Measurements from ENCODE around the gene RNF121.
A peak's percentile ranks its signal among the peaks of the same experiment; 100 is the strongest.
"Not testable (repeated sequence)": the region's sequence is repeated elsewhere in the genome, so short reads cannot be mapped to it uniquely, and the experiment has no call there.

The RNF121 gene

DNA sequence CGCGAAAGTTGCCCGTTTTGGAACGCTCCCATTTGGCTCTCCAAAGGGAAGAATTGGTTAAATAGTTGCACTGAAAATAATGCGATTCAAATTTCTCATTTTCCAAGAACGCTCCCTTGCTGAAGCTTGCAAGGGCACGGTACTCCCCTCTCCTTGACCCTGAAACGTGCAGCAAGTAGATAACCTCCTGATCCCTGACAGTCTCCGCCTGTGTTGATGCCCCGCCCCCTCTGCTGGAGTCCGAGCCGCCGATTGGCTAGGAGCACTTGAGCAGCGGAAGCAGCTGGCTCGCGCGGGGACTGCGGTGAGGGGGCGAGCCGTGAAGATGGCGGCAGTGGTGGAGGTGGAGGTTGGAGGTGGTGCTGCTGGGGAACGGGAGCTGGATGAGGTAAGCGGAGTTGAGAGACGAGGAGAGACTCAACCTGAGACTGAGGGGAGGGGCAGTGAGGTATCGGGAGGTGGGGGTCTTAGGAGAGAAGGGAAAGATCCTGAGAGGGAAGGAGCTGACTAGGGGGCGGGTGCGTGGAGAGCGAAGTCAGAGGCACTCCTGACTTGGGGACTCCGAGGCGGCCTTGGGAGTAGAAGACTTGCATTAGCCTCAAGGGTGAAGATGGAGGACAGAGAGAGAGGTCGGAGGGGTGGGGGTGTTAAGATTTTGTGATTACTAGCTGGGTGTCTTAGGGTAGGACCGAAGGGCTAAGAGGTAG lies at the start of gene RNF121:
Gene RNF121, plus strand, starts transcription at position 310 of the 707 bp plus-strand sequence. Its CDS starts 16 bp downstream, at position 326.
- DNase-seq (ENCODE audit: low read depth), result peak; percentile 98

DNA sequence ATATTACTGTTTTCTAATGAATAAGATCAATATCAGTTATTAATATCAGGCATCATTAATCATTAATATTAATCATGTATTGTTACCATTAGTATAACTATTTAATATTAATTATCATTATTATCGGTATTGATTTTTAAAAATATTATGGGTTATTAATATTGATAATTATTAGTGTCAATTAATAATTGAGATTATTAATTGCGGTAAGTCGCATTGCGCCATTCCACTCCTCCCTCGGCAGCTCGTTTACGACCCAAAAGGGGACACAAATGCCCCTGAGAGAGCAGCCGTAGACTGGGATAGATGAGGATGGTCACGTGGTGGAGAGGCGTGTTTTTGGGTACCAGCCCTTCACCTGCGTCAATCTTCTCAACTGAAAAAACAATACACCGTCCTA lies 43.0 kb upstream of the RNF121 start:
- not testable (repeated sequence) for DNase-seq (ENCODE audit: low read depth)

DNA sequence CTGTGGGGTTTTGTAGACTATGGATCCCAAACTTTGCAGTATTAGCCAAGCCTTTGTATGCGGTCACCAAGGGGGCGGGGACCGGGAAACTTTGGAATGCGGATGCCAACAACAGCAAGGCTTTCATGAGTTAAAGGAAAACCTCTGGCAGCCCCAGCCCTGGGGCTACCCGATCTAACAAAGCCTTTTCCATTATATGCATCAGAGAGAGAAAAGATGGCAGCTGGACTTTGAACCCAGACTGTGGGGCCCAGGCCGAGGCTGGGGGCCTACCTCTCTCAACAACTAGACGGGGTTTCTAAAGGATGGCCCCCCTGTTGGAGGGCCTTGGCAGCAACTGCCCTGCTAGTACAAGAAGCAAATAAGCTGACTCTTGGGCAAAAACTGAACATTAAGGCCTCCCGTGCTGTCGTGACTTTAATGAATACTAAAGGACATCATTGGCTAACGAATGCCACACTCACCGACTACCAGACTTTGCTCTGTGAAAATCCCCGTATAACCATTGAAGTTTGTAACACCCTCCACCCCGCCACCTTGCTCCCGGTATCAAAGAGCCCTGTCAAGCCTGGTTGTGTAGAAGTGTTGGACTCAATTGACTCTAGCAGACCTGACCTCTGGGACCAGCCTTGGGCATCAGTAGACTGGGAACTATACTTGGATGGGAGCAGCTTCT lies 40.4 kb upstream of the RNF121 start:
- not testable (repeated sequence) for DNase-seq (ENCODE audit: low read depth)

DNA sequence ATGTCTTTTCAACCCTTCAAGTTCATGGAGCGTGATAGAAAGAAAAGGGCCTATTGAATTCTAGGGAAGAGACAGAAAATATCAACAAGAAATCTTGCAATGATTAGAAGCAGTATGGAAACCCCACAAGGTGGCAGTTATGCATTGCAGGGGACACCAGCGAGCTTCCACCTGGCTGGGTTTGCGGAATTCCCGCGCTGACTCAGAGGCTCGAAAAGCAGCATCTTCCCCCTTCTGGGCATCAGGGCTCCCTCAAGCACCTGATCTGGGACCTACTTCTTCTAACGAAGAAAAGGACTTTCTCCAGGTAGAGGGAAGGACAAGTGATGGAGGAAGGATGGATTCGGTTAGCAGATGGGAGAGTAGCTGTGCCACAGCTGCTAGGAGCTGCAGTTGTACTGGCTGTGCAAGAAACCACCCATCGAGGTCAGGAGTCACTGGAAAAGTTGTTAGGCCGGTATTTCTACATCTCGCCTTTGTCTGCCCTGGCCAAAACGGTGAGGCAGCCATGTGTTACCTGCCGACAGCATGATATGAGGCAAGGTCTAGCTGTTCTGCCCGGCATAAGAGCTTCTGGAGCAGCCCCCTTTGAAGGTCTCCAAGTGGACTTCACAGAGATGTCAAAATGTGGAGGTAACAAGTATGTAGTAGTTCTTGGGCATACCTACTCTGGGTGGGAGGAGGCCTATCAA lies 39.5 kb upstream of the RNF121 start:
- DNase-seq (ENCODE audit: low read depth), result not testable (repeated sequence)

DNA sequence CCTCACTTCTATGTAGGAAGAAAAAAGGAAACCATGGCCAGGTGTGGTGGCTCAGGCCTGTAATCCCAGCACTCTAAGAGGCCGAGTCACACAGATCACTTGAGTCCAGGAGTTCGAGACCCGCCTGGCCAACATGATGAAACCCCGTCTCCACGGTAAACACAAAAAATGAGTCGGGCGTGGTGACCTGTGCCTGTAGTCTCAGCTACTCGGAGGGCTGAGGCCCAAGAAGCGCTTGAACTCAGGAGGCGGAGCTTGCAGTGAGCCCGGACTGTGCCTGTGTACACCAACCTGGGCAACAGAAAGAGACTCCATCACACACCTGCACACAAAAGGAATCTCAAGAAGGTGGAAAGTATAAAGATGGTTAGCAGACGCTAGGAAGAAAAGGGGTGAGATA lies 32.9 kb upstream of the RNF121 start:
- DNase-seq (ENCODE audit: low read depth), result no peak

DNA sequence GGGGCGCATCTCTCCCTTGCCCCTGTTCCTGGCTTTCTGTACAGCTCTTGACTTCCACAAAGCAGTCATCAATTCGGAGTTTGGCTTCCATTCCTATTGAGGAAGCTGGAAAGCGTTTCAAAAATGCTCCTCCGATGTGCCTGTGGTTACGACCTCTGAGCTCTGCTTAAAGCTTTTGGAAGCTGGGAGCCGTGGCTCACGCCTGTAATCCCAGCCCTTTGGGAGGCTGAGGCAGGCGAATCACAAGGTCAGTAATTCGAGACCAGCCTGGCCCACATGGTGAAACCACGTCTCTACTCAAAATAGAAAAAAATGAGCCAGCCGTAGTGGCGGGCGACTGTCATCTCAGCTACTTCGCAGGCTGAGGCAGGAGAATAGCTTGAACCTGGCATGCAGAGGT lies 27.7 kb upstream of the RNF121 start:
- DNase-seq (ENCODE audit: low read depth), result not testable (repeated sequence)

DNA sequence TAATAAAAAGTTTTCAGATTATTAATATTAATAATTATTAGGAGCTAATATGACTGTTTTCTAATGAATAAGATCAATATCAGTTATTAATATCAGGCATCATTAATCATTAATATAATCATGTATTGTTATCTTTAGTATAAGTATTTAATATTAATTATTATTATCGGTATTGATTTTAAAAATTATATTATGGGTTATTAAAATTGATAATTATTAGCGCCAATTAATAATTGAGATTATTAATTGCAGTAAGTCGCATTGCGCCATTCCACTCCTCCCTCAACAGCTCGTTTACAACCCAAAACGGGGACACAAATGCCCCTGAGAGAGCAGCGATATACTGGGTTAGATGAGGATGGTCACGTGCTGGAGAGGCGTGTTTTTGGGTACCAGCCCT lies 20.6 kb upstream of the RNF121 start:
- no peak for DNase-seq (ENCODE audit: low read depth)

DNA sequence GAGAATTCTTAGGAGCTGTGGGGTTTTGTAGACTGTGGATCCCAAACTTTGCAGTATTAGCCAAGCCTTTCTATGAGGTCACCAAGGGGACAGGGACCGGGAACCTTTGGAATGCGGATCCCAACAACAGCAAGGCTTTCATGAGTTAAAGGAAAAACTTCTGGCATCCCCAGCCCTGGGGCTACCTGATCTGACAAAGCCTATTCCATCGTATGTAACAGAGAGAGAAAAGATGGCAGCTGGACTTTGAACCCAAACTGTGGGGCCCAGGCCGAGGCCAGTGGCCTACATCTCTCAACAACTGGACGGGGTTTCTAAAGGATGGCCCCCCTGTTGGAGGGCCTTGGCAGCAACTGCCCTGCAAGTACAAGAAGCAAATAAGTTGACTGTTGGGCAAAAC lies 18.1 kb upstream of the RNF121 start:
- not testable (repeated sequence) for DNase-seq (ENCODE audit: low read depth)

DNA sequence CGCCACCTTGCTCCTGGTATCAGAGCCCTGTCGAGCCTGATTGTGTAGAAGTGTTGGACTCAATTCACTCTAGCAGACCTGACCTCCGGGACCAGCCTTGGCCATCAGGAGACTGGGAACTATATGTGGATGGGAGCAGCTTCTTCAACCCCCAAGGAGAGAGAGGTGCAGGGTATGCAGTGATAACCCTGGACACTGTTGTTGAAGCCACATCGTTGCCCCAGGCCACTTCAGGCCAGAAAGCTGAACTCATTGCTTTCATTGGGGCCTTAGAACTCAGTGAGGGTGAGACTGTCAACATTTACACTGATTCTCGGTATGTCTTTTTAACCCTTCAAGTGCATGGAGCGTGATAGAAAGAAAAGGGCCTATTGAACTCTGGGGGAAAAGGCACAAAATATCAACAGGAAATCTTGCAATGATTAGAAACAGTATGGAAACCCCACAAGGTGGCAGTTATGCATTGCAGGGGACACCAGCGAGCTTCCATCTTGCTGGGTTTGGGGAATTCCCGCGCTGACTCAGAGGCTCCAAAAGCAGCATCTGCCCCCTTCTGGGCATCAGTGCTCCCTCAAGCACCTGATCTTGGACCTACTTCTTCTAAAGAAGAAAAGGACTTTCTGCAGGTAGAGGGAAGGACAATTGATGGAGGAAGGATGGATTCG lies 17.4 kb upstream of the RNF121 start:
- peak; percentile 4 for DNase-seq (ENCODE audit: low read depth)

DNA sequence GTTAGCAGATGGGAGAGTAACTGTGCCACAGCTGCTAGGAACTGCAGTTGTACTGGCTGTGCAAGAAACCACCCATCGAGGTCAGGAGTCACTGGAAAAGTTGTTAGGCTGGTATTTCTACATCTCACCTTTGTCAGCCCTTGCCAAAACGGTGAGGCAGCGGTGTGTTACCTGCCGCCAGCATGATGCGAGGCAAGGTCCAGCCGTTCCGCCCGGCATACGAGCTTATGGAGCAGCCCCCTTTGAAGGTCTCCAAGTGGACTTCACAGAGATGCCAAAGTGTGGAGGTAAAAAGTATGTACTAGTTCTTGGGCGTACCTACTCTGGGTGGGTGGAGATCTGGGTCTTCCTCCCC lies 16.9 kb upstream of the RNF121 start:
- DNase-seq (ENCODE audit: low read depth), result not testable (repeated sequence)

DNA sequence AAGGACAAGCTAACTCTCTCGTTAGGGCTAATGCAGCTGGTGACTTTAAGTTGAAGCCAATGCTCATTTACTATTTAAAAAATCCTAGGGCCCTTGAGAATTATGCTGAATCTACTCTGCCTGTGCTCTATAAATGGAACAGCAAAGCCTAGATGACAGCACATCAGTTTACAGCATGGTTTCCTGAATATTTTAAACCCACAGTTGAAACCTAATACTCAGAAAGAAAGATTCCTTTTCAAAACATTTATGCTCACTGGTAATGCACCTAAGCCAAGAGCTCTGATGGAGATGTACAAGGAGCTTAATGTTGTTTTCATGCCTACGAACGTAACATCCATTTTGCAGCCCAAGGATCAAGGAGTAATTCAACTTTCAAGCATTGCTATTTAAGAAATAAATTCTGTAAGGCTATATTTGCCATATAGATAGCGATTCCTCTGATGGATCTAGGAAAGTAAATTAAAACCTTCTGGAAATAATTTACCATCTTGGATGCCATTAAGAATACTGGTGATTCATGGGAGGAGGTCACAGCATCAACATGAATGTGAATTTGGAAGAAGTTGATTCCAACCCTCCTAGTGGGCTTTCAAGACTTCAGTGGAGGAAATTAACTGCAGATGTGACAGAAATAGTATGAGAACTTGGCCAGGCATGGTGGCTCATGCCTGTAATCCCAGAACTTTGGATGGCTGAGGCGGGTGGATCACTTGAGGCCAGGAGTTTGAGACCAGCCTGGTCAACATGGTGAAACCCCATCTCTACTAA lies 14.9 kb upstream of the RNF121 start:
- DNase-seq (ENCODE audit: low read depth), result no peak

DNA sequence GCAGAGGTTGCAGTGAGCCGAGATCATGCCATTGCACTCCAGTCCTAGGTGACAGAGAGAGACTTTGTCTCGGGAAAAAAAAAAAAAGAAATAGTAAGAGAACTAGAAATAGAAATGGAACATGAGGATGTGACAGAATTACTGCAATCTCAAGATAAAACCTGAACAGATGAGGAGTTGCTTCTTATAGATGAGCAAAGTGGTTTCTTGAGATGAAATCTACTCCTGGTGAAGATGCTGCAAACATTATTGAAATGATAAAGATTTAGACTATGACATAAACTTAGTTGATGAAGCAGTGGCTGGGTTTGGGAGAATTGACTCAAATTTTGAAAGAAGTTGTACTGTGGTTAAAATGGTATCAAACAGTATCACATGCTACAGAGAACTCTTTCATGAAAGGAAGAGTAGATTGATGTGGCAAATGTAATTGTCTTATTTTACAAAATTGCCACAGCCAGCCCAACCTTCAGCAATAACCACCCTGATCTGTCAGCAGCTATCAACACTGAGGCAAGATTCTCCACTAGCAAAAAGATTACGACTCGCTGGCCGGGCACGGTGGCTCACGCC lies 14.1 kb upstream of the RNF121 start:
- DNase-seq (ENCODE audit: low read depth), result no peak

DNA sequence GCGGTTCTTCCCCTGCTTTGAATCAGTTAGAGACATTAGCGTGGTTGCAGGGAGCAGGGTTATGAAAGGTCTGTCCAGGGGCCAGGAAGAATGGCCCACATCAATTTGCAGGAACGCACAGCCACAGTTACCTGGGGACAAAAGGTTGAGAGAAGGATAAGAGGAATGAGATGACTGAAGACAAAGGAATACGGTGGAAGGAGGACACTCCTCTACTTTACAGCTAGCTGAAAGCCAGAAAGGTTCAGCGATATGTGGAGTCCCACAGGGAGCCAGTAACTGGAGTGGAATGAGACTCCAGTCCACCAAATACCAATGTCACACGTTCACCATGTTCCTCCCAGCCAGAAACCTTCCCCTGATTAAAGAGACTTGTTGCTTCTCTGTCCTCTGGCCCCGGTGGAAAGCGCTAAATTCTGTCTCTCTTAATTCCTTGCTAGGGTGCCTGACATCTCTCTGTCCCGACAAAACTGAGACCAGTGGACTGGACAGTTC lies 11.2 kb upstream of the RNF121 start:
- DNase-seq (ENCODE audit: low read depth), result no peak

DNA sequence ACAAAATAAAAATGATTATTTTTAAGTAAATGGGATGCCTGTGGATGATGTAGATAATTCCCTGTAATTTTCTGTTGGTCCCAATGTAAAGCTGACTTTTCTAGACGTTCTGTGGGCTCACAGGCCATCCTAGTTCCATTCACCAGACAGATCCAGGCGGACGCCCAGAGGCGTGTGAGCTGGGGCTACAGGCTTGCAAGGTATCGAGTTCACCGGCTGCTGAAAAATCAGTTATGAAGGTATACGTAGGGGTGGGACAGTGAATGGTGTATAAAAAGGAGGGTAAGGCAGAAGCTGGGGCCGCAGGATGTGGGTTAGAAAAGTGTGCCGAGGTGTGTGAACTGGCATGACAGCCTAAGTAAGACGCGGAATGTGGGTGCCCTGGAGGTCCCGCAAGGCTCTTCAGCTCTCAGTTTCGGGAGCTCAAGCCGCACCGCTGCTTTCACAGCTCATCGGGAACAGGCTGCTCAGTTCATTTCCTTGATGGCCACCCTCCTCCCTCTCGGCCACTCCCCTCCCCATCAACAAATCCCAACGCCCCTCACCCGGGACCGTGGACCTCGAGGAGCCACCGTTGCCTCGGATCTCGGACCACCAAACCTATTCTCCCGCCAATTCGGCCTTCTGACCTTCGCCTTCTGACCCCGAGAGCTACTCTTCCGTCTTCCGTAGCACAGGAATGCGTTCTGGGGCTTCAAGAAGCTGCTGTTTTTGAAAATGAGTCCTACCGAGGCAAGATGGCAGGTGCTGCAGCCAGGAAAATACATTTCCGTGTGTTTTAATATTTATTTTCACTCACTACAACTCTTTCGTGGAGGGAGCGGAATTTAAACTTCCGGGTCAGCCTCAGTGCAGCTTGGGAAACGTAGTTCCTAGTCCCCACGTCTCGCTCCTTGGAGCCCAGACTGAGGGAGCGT lies 768 bp upstream of the RNF121 start, which contains the start of gene XNDC1N:
Gene XNDC1N, minus strand, starts transcription at position 775 of the 917 bp plus-strand sequence. CDS start 5,241 bp downstream, outside the sequence.
- peak; percentile 23 for DNase-seq (ENCODE audit: low read depth)

DNA sequence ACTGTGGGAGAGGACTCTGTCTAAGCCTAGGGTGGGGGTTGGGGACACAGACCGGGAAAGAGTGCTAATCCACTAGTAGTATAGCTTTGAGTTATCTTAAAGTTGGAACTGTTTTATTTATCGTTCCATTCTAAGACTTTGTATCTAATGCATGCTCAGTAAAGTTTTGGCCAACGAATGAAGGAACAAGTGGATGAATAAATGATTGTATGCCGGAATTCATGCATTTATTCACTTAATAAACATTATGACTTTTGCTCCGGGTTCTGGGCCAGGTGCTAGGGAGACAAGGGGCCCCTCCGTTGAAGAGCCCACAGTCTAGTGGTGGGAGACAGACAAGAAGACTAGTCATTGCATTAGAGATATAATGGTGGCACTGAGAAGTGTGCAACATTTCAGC lies 645 bp downstream of the RNF121 start:
- DNase-seq (ENCODE audit: low read depth), result no peak

DNA sequence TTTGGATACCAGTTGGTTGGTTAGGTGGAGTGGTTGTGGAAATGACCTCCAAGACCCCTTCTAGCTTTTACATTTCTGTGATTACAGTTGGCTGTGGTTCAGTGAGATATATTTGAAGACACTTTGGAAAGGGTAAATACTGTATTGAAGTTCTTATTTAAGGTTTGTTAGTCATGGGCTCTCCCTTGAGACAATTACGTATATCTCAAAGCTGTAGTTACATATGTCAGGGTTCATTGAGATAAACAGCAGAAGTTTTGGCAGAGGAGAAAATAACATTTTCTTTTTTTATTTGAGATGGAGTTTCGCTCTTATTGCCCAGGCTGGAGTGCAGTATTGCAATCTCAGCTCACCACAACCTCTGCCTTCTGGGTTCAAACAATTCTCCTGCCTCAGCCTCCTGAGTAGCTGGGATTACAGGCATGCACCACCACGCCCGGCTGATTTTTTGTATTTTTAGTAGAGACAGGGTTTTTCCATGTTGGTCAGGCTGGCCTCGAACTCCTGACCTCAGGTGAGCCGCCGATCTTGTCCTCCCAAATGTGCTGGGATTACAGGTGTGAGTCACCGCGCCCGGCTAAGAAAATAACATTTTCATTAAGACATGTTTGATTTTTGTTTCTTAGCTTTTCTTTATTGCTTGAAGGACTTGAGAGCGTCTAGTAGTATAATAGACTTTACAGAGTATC lies 1.9 kb downstream of the RNF121 start:
- DNase-seq (ENCODE audit: low read depth), result no peak

DNA sequence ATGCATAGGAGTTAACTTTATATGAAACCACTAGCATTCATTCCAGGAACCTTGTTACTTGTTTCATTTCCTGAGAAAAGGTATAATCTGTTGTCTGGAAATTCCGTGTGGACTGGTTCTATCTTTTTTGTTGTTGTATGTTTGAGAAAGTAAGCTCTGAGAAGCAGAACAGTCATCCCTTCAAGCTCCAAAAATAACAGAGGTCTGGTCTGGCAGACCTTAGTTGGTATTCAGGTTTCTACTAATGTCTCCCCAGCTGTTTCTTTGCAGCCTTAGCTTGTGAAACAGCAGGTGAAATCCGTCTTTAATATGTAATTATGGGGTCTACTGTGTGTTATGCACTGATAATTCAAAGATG lies 2.4 kb downstream of the RNF121 start:
- DNase-seq (ENCODE audit: low read depth), result no peak

DNA sequence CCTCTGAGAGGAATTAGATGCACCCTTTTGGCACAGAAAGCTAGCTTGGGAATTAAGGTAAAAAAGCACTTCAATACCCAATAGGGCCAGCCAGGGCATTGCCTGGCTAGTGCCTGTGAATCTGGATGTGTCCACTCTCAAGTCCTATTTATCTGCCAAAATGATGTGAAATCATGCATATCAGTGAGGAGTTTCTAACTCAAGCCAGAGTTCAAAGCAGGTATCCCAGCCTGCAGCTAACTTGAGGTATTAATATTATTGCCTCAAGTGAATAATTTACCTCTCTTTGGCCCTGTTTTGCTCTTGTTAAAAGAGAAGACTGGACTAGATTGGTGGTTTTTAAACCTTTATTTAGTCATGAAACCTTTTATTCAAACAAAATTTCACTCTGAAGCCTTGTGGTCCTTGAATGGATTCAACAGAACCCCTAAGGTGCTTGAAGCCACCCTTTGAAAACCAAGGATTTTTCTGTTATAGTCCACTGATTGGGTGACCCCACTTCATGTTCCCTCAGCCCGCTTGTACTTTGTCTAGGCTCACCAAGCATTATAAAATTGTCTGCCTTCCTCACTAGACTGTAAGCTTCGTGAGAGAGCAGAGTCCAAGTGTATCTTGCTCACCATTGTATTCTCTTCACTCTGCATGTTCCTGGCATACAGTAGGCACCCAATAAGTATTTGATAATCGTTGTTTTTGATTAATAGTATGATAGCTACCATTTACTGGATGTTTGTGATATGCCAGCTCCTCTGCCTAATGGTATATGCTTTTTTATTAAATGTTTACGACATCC lies 4.5 kb downstream of the RNF121 start:
- no peak for DNase-seq (ENCODE audit: low read depth)

DNA sequence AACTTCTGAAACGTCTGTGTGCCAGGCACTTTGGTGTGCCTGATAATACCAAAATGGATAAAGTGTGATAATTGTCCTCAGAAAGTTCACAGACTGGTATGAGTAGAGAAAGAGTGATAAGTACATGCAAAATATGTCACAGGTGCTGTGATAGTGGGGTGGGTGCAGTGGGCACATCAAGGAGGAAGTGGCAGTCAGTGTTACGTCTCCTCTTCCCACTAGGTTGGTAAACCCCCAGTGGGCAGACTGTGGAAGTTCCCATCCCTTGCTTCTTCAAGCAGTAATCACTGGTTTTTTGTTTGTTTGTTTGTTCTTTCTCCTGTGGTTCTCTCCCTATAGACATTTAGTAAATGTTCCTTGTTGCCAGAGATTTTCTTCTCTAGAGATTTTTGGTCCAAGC lies 5.4 kb downstream of the RNF121 start:
- DNase-seq (ENCODE audit: low read depth), result no peak
